Nucleus accumbens (tissue), 56 donors: ENCODE data around the gene AK8.

Experiments used
- DNase-seq, 56 donors: peaks; one replicate each; lab custom pipeline; 2025; lab: John Stamatoyannopoulos, UW

AK8 gene

DNA sequence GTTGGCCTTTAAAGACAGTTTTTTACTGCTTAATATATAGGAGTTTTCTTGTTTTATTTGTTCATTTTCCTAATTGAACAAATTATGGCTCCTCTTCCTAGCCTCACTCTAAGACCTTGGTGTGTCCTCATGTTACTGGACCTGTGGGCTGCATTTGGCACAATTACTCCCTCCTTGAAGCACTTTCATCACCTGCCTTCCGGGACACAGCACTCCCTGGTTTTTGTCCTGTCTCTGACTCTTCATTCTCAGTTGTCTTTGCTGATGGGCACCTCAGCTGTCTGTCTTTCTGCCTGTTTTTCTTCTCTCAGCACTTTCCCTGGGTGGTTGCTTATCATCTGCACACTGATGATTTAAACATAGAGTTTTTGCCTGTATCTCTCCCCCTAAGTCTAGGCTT lies 194.2 kb downstream of the AK8 start:
- DNase-seq: no peak

GRCh38 chr9:132681561-132681960 lies 196.5 kb downstream of the AK8 start:
- no peak for DNase-seq

DNA sequence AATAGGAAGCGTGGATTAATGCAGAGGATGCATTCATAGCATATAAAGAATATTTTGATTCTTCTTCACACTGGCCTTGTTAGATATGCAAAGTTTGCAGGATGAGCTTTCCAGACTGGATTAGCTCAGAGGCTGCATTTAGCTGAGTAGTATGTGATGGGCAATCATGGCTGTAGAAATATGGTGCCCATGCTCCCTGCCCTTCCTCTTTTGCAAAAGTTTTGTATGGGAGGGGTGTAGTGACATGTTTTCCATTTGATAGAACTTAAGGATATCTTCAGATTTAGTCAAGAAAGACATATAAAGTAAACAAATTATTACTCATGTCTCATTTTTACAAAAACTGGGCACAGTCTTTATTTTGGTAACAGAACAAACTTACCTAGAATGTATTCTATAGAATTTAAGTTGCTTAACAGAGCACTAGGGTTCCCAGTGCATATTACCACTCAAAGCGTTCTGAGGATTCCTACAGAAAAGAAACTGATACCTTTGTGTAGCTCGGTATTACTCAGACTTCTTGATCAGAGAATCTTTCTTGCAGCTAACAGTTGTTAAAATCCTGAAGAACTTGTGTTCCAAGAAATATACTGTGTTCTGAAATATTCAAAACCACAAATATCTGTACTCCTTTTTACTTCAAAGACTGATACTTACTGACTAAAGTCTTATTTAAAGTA lies 198.0 kb downstream of the AK8 start:
- DNase-seq: no peak

DNA sequence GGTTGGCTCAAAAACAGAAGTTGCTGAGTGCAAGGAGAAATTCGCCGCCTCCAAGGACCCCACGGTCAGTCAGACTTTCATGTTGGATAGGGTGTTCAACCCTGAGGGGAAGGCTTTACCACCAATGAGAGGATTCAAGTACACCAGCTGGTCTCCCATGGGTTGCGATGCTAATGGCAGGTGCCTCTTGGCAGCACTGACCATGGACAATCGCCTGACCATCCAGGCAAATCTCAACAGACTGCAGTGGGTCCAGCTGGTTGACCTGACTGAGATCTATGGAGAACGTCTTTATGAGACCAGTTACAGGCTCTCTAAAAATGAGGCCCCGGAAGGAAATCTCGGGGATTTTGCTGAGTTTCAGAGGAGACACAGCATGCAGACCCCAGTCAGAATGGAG lies 200.1 kb downstream of the AK8 start:
- no peak for DNase-seq
